Measurements from ENCODE around the gene MIER1.

- TF ChIP-seq CTCF (IDR thresholded peaks at IDR 0.05) (no peak), POLR2A (IDR thresholded peaks at IDR 0.05) (no peak), POLR2AphosphoS5 (IDR thresholded peaks at IDR 0.05) (no peak)
Observed at GRCh38 chr1:66930823-66931174, 6.0 kb downstream of the MIER1 start.

Data from prostate gland (tissue), 2 donors.